HuH-7.5 (cell line): ENCODE measurements around the gene ULK2.

Experiments used
- DNase-seq: peaks from one replicate; pipeline ENCODE4 v3.0.0; 2011; ENCODE audit warnings: low spot score

ULK2 gene

DNA sequence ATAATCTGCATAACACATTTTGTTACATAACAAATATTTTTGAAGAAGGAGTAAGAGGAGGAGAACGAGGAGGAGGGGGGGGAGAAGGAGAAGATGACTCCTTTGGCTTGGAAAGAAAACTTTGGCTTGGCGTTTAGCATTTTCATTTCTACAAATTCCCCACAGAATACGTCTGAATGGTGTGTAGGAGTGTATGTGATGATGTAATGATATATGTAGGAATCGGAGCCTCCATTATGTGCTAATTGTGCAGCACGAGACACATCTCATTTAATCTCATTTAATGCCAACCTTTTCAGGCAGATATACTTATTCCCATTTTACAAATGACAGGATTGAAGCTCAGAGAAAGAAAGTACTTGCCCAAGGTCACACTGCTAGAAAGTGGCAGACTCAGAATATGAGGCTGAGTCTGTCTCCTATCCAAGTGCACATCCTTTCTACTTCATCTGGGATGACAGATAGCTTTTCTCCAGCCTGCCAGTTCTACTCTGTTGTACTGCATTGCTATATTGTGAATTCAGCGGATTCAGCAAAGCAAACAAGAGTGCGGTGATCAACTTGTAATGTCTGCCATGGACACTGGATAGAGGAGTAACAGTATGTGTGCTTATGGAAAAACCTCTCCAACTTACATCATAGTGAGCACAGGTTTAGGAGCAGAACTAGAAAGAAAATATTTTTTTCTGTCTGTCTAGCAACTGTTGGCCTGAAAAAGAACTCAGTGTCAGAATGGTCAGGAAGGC, 140.9 kb downstream of the ULK2 start:
- DNase-seq = no peak

DNA sequence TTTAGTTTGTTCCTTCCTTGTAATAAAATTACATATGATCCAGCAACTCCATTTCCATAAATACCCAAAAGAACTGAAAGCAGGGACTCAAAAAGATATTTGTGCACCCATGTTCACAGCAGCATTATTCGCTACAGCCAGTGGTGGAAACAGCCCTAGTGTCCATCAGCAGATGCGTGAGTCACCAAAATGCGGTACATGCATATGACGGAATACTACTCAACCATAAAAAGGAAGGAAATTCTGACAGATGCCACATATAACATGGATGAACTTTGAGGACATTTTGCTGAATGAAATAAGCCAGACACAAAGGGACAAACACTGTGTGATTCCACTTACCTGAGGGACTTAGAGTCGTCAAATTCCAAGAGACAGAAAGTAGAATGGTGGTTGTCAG, 142.2 kb downstream of the ULK2 start:
- DNase-seq = no peak

DNA sequence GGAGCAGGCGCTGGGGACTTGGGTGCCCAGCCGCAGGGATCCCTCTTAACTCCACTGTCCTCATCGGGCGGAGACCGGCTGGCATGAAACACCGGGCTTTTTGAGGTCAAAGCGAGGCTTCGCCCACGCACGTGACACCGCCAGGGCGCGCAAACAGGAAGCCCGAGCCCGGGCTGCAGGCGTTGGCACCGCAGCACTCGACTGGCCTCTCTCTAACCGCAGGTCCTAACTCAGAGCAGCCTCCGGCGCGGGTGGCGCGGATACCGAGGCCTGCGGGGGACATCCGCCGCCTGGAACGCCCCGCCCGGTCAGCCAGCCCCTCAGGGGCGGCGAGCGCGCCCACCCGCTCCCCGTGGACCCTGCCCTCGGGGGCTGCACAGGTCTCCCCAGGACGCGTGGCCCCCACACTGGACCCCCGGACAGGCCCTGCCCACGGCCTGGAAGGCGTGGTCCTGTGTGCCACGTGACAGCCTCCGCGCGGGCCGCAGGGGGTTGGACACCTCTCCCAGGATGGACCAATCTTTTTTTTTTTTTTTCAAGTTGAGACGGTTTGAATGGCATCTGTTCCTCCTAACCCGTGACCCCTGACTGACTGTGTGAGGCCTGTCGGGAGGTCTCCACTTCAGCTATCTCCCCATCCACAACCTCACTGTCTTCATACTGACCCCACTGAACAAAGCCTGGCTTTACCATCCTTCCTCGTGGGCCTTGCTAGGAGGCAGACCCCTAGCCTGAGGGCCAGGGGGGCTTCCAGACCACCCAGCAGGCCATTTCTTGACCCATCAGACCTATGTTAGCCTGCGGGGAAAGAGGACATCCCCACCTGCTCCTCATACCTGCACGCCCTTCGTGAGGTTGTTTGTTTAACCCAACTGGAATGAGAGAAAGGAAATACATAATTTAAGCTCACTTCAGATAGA, 143.0 kb downstream of the ULK2 start:
- no peak for DNase-seq

DNA sequence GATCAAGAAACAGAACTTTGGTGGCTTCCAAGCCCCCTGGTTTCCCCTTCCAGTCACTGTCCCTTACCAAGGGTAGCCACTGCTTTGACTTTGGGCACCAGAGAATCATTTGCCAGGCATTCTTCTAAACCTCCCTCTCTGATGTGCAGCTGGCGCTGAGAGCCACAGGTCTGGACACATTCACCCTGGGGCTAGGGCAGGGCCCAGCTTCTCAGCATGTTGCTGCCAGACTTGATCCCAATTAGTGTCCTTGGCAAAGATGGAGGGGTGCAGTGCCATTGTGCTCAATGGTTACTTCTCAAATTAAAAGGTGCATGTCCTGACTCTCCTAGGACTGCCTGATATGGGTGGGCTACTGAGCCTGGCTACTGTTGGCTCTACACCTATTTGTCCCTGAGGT, 143.8 kb downstream of the ULK2 start:
- no peak for DNase-seq
